CD14-positive monocyte (primary cell): Measurements from ENCODE around the gene ATP6V0A1. TPM values are rescaled to one million over a fixed set of nuclear protein-coding genes. Genes with fewer than 3 reads are reported as not detected.
A peak's percentile ranks its signal among the peaks of the same experiment; 100 is the strongest.

Source experiments
- DNase-seq, 3 donors: peaks; one replicate each; pipeline ENCODE4 v3.0.0-alpha.2; 2011 to 2022
- H2AFZ ChIP-seq: 2 replicates; pipeline ENCODE4 v1.6.0; 2012; ENCODE audit warnings: mild to moderate bottlenecking, low read depth, low read length, inconsistent platforms; ENCODE audit not compliant: insufficient read depth, poor library complexity, severe bottlenecking
- H3K27ac ChIP-seq, 2 donors: 1 replicate in 1 of 2; 2 replicates in 1 of 2; pipeline ENCODE4 v1.5.1; 2012 to 2013; ENCODE audit warnings: low read length in 2 of 2, control low read depth in 1 of 2, inconsistent platforms in 1 of 2, low read depth in 1 of 2, mild to moderate bottlenecking in 1 of 2
- H3K27me3 ChIP-seq, 2 donors: one replicate each; pipeline versions ENCODE4 v1.6.0 to v1.6.1; 2011 to 2013; ENCODE audit warnings: low read length in 2 of 2; ENCODE audit not compliant: control insufficient read depth in 2 of 2, insufficient read depth in 2 of 2
- H3K36me3 ChIP-seq, 2 donors: replicated peaks in 1 of 2; 1 replicate in 1 of 2; 2 replicates in 1 of 2; pipeline versions ENCODE4 v1.5.1 to v1.6.1; 2012 to 2013; ENCODE audit warnings: low read length in 2 of 2, control low read depth in 1 of 2, inconsistent platforms in 1 of 2, mild to moderate bottlenecking in 1 of 2; ENCODE audit not compliant: insufficient read depth in 2 of 2, control insufficient read depth in 1 of 2
- H3K4me1 ChIP-seq, 2 donors: 1 replicate in 1 of 2; 2 replicates in 1 of 2; pipeline versions ENCODE4 v1.5.1 to v1.6.1; 2012 to 2013; ENCODE audit warnings: low read length in 2 of 2, control low read depth in 1 of 2, inconsistent platforms in 1 of 2, mild to moderate bottlenecking in 1 of 2, moderate library complexity in 1 of 2; ENCODE audit not compliant: insufficient read depth in 2 of 2, control insufficient read depth in 1 of 2
- H3K4me2 ChIP-seq: replicated peaks from 2 replicates; pipeline ENCODE3; 2012; ENCODE audit warnings: low read length, moderate library complexity, mild to moderate bottlenecking; ENCODE audit not compliant: poor library complexity, severe bottlenecking; ENCODE audit errors: extremely low read depth
- H3K4me3 ChIP-seq, 3 experiments: fragments of 200-600 bp in 1 of 3; sonication (generic) in 1 of 3; replicated peaks in 1 of 3; 1 replicate in 2 of 3; 2 replicates in 1 of 3; pipeline ENCODE4 v1.5.1; 2011 to 2013; ENCODE audit warnings: low read length in 3 of 3, mild to moderate bottlenecking in 3 of 3, control low read depth in 2 of 3, low read depth in 2 of 3, inconsistent platforms in 1 of 3, moderate library complexity in 1 of 3
- H3K79me2 ChIP-seq: 2 replicates; pipeline ENCODE4 v1.6.0; 2012; ENCODE audit warnings: mild to moderate bottlenecking, control low read depth, inconsistent platforms, low read length, moderate library complexity; ENCODE audit not compliant: insufficient read depth
- H3K9ac ChIP-seq: 2 replicates; pipeline ENCODE4 v1.6.0; 2017; ENCODE audit warnings: low read length, mild to moderate bottlenecking; ENCODE audit not compliant: insufficient read depth, poor library complexity, severe bottlenecking
- H3K9me3 ChIP-seq, 2 donors: replicated peaks in 1 of 2; 1 replicate in 1 of 2; 2 replicates in 1 of 2; pipeline versions ENCODE4 v1.5.1 to v1.6.1; 2012 to 2013; ENCODE audit warnings: low read length in 2 of 2, control low read depth in 1 of 2; ENCODE audit not compliant: control insufficient read depth in 1 of 2, insufficient read depth in 1 of 2
- H4K20me1 ChIP-seq: 2 replicates; pipeline ENCODE4 v1.6.0; 2012; ENCODE audit warnings: mild to moderate bottlenecking, low read length, control low read depth, moderate library complexity; ENCODE audit not compliant: insufficient read depth
- H3K27ac Mint-ChIP-seq, 7 donors: one replicate each; pipeline ENCODE4 v1.8.0; 2020; ENCODE audit warnings: mild to moderate bottlenecking in 7 of 7, mixed read lengths in 7 of 7, moderate library complexity in 6 of 7, inconsistent platforms in 2 of 7
- H3K27me3 Mint-ChIP-seq, 3 donors: one replicate each; pipeline ENCODE4 v1.8.0; 2021 to 2022; ENCODE audit warnings: low read depth in 3 of 3, mild to moderate bottlenecking in 3 of 3, mixed read lengths in 3 of 3, moderate library complexity in 3 of 3, inconsistent platforms in 1 of 3
- H3K36me3 Mint-ChIP-seq, 2 donors: one replicate each; pipeline ENCODE4 v1.8.0; 2020; ENCODE audit warnings: mixed read lengths in 2 of 2, inconsistent platforms in 1 of 2, mild to moderate bottlenecking in 1 of 2
- H3K4me1 Mint-ChIP-seq: one replicate; pipeline ENCODE4 v1.8.0; 2020; ENCODE audit warnings: mild to moderate bottlenecking, mixed read lengths
- H3K4me3 Mint-ChIP-seq, 2 donors: one replicate each; pipeline ENCODE4 v1.8.0; 2020; ENCODE audit warnings: mild to moderate bottlenecking in 2 of 2, mixed read lengths in 2 of 2, moderate library complexity in 1 of 2
- H3K9me3 Mint-ChIP-seq, 7 donors: one replicate each; pipeline ENCODE4 v1.8.0; 2020 to 2022; ENCODE audit warnings: mixed read lengths in 7 of 7, mild to moderate bottlenecking in 6 of 7, moderate library complexity in 6 of 7, inconsistent platforms in 2 of 7
- WGBS: methylation state at CpG from one replicate; pipeline ENCODE4 v1.1.5; 2013; ENCODE audit warnings: missing lambda C conversion rate; ENCODE audit not compliant: insufficient coverage; 5-methylcytosine and 5-hydroxymethylcytosine counted together
- intact Hi-C, 2 donors: fragments of 100-400 bp; cut with micrococcal nuclease; formaldehyde crosslinking; loops; one replicate each; pipeline versions ENCODE4 v1.15.0 to v1.15.1; 2023
- polyA plus RNA-seq, 3 donors: library from polyadenylated mRNA; depleted of rRNA in 1 of 3; unstranded in 2 of 3; stranded (reverse) in 1 of 3; fragments of 300-500 nt in 2 of 3; fragments of >200 nt in 1 of 3; fragmentation: Illumina TruSeq in 2 of 3; gene quantifications; 1 replicate in 2 of 3; 2 replicates in 1 of 3; pipeline ENCODE4 v1.2.3, GENCODE V29; 2012 to 2021
- TF ChIP-seq, protein P1 (sequence below): fragments of 200-600 bp; IDR thresholded peaks from one replicate; pipeline ENCODE4 v1.8.0; 2022; ENCODE audit warnings: antibody characterized with exemption, mild to moderate bottlenecking

ATP6V0A1 gene
- polyA plus RNA-seq, 3 donors, result 36.1 to 126 (median 55.1) TPM

DNA sequence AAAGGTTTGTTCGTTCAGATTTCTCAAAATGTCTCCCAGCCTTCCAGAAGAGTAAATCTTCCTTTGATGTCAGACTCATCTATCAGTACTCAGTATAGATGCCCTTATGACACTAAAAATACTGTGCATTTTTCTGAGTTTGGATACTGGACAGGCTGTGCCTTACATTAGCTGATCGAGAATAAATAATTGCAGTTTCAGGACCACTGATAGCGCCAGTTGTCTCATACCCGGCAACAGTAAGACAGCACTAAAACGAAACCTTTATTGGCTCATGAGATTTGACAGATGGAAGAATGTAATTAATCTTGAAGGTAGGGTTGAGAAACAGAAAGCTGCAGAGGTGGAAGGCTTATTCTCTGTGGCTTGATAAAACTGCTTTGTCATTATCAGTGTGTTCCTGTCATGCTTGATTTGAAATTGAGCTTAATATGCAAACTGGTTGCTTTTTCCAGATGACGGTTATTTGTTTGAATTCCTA, 1.2 kb downstream of the ATP6V0A1 start:
- 0% methylated on average over 2 of the region's 6 CpGs for WGBS
- intact Hi-C loops, result loop anchor here (5.0 kb wide), 3 partner anchors 33 to 73 kb away; partner anchors contain the start of gene STAT3 (in 1 of the 2)
- Histone ChIP-seq H3K9ac (peak overlapping the region; percentile 72), H3K36me3 (peaks cover 30 to 37% of the 10 kb centered on the region in 2 donors), H3K9me3 (no peaks in the 10 kb centered on the region), H3K4me1 (peaks cover 53 to 58% of the 10 kb centered on the region in 2 donors), H2AFZ (no peak overlapping the region), H3K4me3 (peak overlapping the region; percentile 80 to 96 (median 87)), H3K27ac (peak overlapping the region in 1 of 2 donors; percentile 82), H3K27me3 (no peaks in the 10 kb centered on the region), H4K20me1 (peaks cover 51% of the 10 kb centered on the region), H3K79me2 (peaks cover 40% of the 10 kb centered on the region), H3K4me2 (peak overlapping the region; percentile 85)
- H3K9me3 Mint-ChIP-seq, result peaks cover 0 to 3% (median 0%) of the 10 kb centered on the region in 7 donors
- peak overlapping the region; percentile 37 to 99 (median 90) for H3K27ac Mint-ChIP-seq
- peaks cover 40 to 43% of the 10 kb centered on the region in 2 donors for H3K36me3 Mint-ChIP-seq
- peak in 2 of 3 donors; percentile 10 to 23 for DNase-seq
- H3K4me1 Mint-ChIP-seq, result peaks cover 55% of the 10 kb centered on the region
- TF ChIP-seq, protein P1, sequence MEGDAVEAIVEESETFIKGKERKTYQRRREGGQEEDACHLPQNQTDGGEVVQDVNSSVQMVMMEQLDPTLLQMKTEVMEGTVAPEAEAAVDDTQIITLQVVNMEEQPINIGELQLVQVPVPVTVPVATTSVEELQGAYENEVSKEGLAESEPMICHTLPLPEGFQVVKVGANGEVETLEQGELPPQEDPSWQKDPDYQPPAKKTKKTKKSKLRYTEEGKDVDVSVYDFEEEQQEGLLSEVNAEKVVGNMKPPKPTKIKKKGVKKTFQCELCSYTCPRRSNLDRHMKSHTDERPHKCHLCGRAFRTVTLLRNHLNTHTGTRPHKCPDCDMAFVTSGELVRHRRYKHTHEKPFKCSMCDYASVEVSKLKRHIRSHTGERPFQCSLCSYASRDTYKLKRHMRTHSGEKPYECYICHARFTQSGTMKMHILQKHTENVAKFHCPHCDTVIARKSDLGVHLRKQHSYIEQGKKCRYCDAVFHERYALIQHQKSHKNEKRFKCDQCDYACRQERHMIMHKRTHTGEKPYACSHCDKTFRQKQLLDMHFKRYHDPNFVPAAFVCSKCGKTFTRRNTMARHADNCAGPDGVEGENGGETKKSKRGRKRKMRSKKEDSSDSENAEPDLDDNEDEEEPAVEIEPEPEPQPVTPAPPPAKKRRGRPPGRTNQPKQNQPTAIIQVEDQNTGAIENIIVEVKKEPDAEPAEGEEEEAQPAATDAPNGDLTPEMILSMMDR, result no peak
- peak overlapping the region; percentile 97 to 98 for H3K4me3 Mint-ChIP-seq
- H3K27me3 Mint-ChIP-seq, result peaks cover 0 to 2% (median 0%) of the 10 kb centered on the region in 3 donors

DNA sequence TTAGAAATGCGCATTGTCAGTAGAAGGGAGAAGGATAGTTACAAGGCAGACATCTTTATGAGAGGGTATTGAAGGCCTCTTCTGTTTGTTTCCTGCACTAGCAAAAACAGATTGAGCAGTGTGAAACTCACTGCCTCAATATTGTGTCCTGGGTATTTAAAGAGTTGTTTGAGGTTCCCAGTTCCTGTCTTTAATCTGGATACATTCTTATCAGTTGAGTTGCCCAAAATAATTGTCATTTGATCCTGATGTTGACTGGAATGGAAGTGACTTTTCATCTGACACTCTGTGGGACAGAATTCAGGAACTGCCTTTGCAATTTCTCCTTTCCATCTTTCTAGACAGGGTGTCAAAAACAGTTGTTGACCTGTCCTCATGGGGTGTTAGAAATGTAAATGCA, 1.7 kb downstream of the ATP6V0A1 start:
- Mint-ChIP-seq H3K9me3 (peaks cover 0 to 3% (median 0%) of the 10 kb centered on the region in 7 donors), H3K4me1 (peaks cover 50% of the 10 kb centered on the region), H3K4me3 (peak overlapping the region; percentile 97 to 98), H3K36me3 (peaks cover 41 to 49% of the 10 kb centered on the region in 2 donors), H3K27me3 (peaks cover 0 to 2% (median 0%) of the 10 kb centered on the region in 3 donors), H3K27ac (peak overlapping the region; percentile 37 to 99 (median 90))
- TF ChIP-seq, protein P1, result no peak
- Histone ChIP-seq H2AFZ (no peak overlapping the region), H3K27me3 (no peaks in the 10 kb centered on the region), H3K9ac (no peak overlapping the region), H3K4me1 (peaks cover 48 to 53% of the 10 kb centered on the region in 2 donors), H3K79me2 (peaks cover 40% of the 10 kb centered on the region), H4K20me1 (peaks cover 54% of the 10 kb centered on the region), H3K9me3 (no peaks in the 10 kb centered on the region), H3K36me3 (peaks cover 32 to 43% of the 10 kb centered on the region in 2 donors), H3K27ac (peak overlapping the region in 1 of 2 donors; percentile 82), H3K4me2 (peak overlapping the region; percentile 85), H3K4me3 (peak overlapping the region; percentile 80 to 96 (median 87))
- 83% methylated on average over 1 of the region's 1 CpG for WGBS
- intact Hi-C loops, result loop anchor here in 1 of 2 donors (5.0 kb wide), 1 partner anchor 33 kb away; no protein-coding TSS in a partner anchor
- no peak for DNase-seq
